SK-N-SH (cell line): ENCODE measurements around the gene STAMBP.

Source experiments
- CTCF ChIP-seq: fragments of 200-600 bp; sonication (generic); IDR thresholded peaks from 2 replicates; pipeline ENCODE4 v1.6.1; 2017; ENCODE audit warnings: antibody characterized with exemption, mild to moderate bottlenecking, moderate library complexity
- JUND ChIP-seq: IDR thresholded peaks from 2 replicates; pipeline ENCODE4 v1.4.0; 2012
- MAX ChIP-seq: IDR thresholded peaks from 2 replicates; pipeline ENCODE4 v1.4.0; 2012; ENCODE audit warnings: low read depth
- POLR2AphosphoS5 ChIP-seq: IDR thresholded peaks from 2 replicates; pipeline ENCODE4 v1.6.1; 2012; ENCODE audit warnings: low read depth, low read length
- RAD21 ChIP-seq: IDR thresholded peaks from 2 replicates; pipeline ENCODE4 v1.6.1; 2012; ENCODE audit warnings: mild to moderate bottlenecking, low read length
- TAF1 ChIP-seq: IDR thresholded peaks from 2 replicates; pipeline ENCODE4 v1.6.1; 2012; ENCODE audit warnings: low read depth, mild to moderate bottlenecking, low read length, moderate library complexity, borderline replicate concordance
- TF ChIP-seq, protein P1 (sequence below): IDR thresholded peaks from 2 replicates; pipeline ENCODE4 v1.6.1; 2012; ENCODE audit warnings: mild to moderate bottlenecking, low read depth, low read length, moderate library complexity

DNA sequence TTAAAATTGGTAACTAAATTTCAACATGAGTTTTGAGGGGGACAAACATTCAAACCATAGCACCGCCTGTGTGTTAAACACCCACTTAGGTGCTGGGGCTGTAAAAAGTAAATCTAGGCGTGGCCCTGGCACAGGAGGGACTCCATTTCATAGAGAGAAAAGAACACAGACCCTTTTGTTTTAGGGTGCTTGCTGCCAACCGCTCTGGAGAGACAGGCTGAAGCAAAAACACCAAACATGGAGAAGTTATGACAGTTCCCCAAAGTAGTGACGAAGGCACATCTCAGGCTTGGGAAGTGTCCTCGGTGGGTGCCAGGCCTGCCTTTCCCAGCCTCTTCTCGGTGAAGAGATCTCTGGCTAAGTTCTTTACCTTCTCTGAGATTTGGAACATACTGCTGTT lies 69.2 kb downstream of the STAMBP start:
- TF ChIP-seq RAD21 (no peak), TAF1 (no peak), CTCF (no peak), POLR2AphosphoS5 (no peak), JUND (no peak), MAX (no peak)
- TF ChIP-seq, protein P1, sequence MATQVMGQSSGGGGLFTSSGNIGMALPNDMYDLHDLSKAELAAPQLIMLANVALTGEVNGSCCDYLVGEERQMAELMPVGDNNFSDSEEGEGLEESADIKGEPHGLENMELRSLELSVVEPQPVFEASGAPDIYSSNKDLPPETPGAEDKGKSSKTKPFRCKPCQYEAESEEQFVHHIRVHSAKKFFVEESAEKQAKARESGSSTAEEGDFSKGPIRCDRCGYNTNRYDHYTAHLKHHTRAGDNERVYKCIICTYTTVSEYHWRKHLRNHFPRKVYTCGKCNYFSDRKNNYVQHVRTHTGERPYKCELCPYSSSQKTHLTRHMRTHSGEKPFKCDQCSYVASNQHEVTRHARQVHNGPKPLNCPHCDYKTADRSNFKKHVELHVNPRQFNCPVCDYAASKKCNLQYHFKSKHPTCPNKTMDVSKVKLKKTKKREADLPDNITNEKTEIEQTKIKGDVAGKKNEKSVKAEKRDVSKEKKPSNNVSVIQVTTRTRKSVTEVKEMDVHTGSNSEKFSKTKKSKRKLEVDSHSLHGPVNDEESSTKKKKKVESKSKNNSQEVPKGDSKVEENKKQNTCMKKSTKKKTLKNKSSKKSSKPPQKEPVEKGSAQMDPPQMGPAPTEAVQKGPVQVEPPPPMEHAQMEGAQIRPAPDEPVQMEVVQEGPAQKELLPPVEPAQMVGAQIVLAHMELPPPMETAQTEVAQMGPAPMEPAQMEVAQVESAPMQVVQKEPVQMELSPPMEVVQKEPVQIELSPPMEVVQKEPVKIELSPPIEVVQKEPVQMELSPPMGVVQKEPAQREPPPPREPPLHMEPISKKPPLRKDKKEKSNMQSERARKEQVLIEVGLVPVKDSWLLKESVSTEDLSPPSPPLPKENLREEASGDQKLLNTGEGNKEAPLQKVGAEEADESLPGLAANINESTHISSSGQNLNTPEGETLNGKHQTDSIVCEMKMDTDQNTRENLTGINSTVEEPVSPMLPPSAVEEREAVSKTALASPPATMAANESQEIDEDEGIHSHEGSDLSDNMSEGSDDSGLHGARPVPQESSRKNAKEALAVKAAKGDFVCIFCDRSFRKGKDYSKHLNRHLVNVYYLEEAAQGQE, result no peak
